LNCAP (cell line): ENCODE data around the gene NEDD4L.

ENCODE experiments used
- CTCF ChIP-seq: fragments of 450-650 bp; IDR thresholded peaks from 2 replicates; pipeline ENCODE4 v1.5.1; 2017; ENCODE audit warnings: mild to moderate bottlenecking

The NEDD4L gene

GRCh38 chr18:58438161-58438957 is 394.3 kb downstream of the NEDD4L start:
- TF ChIP-seq CTCF: no peak

DNA sequence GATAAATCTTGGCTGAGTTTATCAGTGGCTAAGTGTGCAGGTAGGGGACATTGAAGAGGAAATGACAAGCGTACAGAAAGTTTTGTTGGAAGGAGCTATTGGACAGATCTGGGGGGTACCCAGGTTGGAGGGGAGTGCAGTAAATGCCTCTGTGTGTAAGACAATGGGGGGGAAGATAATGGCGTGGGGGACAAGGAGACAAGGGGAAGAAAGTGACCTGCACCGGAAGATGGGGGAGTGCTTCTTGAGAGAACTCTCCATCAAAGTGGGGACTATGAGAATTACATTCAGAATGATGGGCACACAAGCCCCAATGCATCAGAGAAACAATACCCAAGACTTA is 394.9 kb downstream of the NEDD4L start:
- TF ChIP-seq CTCF: no peak

DNA sequence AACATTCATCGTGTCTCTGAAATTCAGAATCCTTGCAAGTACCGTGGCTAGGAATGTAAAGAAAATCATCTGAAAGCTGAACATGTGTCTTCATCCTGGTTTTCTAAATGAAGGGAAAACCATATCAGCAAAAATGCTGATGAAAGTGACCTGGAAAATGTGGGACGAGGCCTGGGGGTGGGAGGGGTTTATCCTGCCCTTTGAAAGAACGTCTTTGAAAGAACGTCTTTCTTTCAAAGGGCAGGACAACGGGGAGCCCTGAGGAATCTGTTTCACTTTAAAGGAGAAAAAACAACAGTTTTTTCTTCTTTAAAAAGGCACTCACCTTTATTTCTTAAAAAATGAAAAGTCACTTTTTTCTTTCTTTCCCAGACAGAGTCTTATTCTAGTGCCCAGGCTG is 399.6 kb downstream of the NEDD4L start:
- TF ChIP-seq CTCF: no peak

GRCh38 chr18:58446391-58447060 is 402.5 kb downstream of the NEDD4L start:
- no peak for TF ChIP-seq CTCF

DNA sequence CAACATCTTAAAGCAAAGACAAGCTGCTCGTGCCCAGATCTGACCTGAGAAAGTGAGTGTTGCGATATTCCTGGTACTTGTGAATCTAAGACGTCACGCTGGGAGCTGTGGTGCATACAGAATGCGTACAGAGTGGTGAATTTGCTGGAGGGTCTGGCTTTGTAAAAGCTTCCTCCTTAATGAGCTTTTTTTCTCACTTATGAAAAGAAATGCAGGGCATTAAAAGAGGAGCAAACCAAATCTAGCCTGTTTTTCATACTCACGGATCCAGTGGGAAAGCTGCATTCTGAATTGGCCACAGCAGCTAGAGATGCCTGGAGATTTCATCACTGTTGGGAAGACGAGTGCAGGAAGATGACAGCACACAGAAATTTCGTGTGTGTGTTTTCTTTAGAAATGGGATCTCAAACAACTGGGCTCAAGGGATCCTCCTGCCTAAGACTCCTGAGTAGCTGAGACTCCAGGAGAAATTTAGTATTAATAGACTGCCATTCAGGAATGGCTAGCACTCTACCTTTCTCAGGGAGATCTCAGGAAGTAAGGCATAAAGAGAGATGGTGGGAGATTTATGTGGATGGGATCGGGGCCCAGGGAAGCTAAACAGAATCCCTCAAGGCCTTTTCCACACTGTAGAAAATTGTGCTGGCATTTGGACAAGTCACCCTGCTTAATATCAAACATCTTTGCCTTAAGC is 403.5 kb downstream of the NEDD4L start:
- TF ChIP-seq CTCF: no peak

DNA sequence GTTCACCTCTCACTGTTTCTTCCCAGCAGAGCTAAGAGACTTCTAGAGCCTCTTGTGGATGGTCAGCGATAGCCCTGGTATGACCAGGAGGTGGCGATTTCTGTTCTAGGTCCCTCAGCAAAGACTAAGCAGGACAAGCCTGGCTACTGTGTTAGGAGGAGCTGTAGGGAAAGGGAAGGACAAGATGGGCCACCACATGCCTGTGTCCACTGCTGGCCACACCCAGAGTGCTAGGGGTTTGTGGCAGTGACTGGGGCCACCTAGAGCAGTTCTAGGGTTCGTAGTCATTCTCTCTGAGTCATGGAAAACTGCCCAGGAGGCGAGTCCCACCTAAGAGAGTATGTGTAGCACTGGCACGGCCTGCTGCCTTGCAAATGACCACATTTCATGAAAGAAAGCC is 405.4 kb downstream of the NEDD4L start:
- TF ChIP-seq CTCF: no peak
